Muscle layer of colon (tissue), 2 donors: ENCODE data around the gene OR5L2.
"Not testable (repeated sequence)": the region's sequence is repeated elsewhere in the genome, so short reads cannot be mapped to it uniquely, and the experiment has no call there.

Experiments used
- H3K27ac ChIP-seq: one replicate; pipeline ENCODE4 v1.7.0; 2013; ENCODE audit warnings: low read depth, mild to moderate bottlenecking, low read length, moderate library complexity
- H3K27me3 ChIP-seq, 2 donors: one replicate each; pipeline ENCODE4 v1.7.0; 2013; ENCODE audit warnings: low read length in 2 of 2, mild to moderate bottlenecking in 2 of 2; ENCODE audit not compliant: insufficient read depth in 2 of 2, control insufficient read depth in 1 of 2
- H3K36me3 ChIP-seq: one replicate; pipeline ENCODE4 v1.7.0; 2013; ENCODE audit warnings: mild to moderate bottlenecking, low read length; ENCODE audit not compliant: insufficient read depth
- H3K4me1 ChIP-seq: one replicate; pipeline ENCODE4 v1.7.0; 2013; ENCODE audit warnings: mild to moderate bottlenecking, low read length; ENCODE audit not compliant: insufficient read depth
- H3K4me3 ChIP-seq, 2 donors: one replicate each; pipeline ENCODE4 v1.7.0; 2013; ENCODE audit warnings: low read length in 2 of 2, low read depth in 1 of 2, mild to moderate bottlenecking in 1 of 2, moderate library complexity in 1 of 2
- H3K9ac ChIP-seq: one replicate; pipeline ENCODE4 v1.7.0; 2013; ENCODE audit warnings: low read length
- H3K9me3 ChIP-seq: one replicate; pipeline ENCODE4 v1.7.0; 2013; ENCODE audit warnings: mild to moderate bottlenecking, low read length
- donor health status: abdominal sarcoma.
- donor health status: Adenocarcinoma of cecum.

OR5L2 gene

GRCh38 chr11:55867354-55867753 lies 40.3 kb downstream of the OR5L2 start:
- H3K36me3 ChIP-seq: not testable (repeated sequence)

GRCh38 chr11:55872731-55873130 lies 45.7 kb downstream of the OR5L2 start:
- H3K4me1 ChIP-seq, H3K9me3 ChIP-seq, H3K27me3 ChIP-seq, H3K36me3 ChIP-seq, H3K4me3 ChIP-seq, H3K27ac ChIP-seq, H3K9ac ChIP-seq: not testable (repeated sequence)

More at GRCh38 chr11:55867354-55867753, 40.3 kb downstream of the OR5L2 start:
- not testable (repeated sequence) for H3K9me3 ChIP-seq, H3K4me3 ChIP-seq, H3K9ac ChIP-seq, H3K27me3 ChIP-seq, H3K27ac ChIP-seq, H3K4me1 ChIP-seq

GRCh38 chr11:55873146-55873545 lies 46.1 kb downstream of the OR5L2 start:
- H3K4me3 ChIP-seq, H3K4me1 ChIP-seq, H3K9me3 ChIP-seq, H3K27ac ChIP-seq, H3K27me3 ChIP-seq, H3K36me3 ChIP-seq, H3K9ac ChIP-seq: not testable (repeated sequence)
